GM10248 (cell line): ENCODE results near the gene GAS7.

Experiments
- CTCF ChIA-PET: fragments of 300-600 bp; sonication (Branson Sonifier 250); formaldehyde crosslinking; extraction: SDS; loops from one replicate; lab custom pipeline; 2021; ENCODE audit warnings: antibody characterized with exemption; lab: Yijun Ruan, JAX
- POLR2A ChIA-PET: fragments of 350-650 bp; sonication (Branson Sonifier 250); formaldehyde crosslinking; extraction: SDS; loops from one replicate; lab custom pipeline; 2020; ENCODE audit warnings: antibody characterized with exemption; lab: Yijun Ruan, JAX
- DNase-seq: peaks from one replicate; pipeline ENCODE4 v3.0.0; 2012; ENCODE audit errors: extremely low spot score
- CTCF ChIP-seq: IDR thresholded peaks from 2 replicates; pipeline ENCODE4 v1.5.1; 2012; ENCODE audit warnings: mild to moderate bottlenecking, low read depth; ENCODE audit errors: extremely low read depth, missing control alignments, control extremely low read depth

Gene GAS7

GRCh38 chr17:9976283-9977179 lies 221.9 kb downstream of the GAS7 start:
- ChIA-PET CTCF (interaction anchor here (3.8 kb wide), 1 partner anchor 12 kb away, joined by 20 read pairs; no protein-coding TSS in a partner anchor), POLR2A (no interaction called here)
- no peak for DNase-seq
- TF ChIP-seq CTCF = no peak

GRCh38 chr17:9974448-9975381 lies 223.7 kb downstream of the GAS7 start:
- ChIA-PET POLR2A (no interaction called here), CTCF (interaction anchor here (0.9 to 1.2 kb wide), 2 partner anchors 33 to 319 kb away, joined by 3 read pairs; no protein-coding TSS in a partner anchor)
- no peak for TF ChIP-seq CTCF
- DNase-seq = no peak

- TF ChIP-seq CTCF = no peak
- DNase-seq = no peak
- ChIA-PET CTCF (interaction anchor here (0.9 to 1.2 kb wide), 2 partner anchors 32 to 320 kb away, joined by 3 read pairs; no protein-coding TSS in a partner anchor), POLR2A (no interaction called here)
Observed at GRCh38 chr17:9973669-9974447, 224.5 kb downstream of the GAS7 start.

GRCh38 chr17:9971991-9972390 lies 226.4 kb downstream of the GAS7 start:
- TF ChIP-seq CTCF = no peak
- DNase-seq = no peak
- ChIA-PET POLR2A (no interaction called here), CTCF (interaction anchor here (0.9 to 1.5 kb wide), 3 partner anchors 12 to 254 kb away, joined by 3 read pairs; no protein-coding TSS in a partner anchor)

- CTCF ChIA-PET = interaction anchor here (0.7 to 3.5 kb wide), 5 partner anchors 8 to 257 kb away, joined by 3 to 20 read pairs (median 4); no protein-coding TSS in a partner anchor
- POLR2A ChIA-PET = no interaction called here
Observed at GRCh38 chr17:9969301-9969935, 229.0 kb downstream of the GAS7 start.

More at GRCh38 chr17:9969301-9969935, 229.0 kb downstream of the GAS7 start:
- no peak for TF ChIP-seq CTCF
- no peak for DNase-seq
